Peyer's patch (tissue), 4 donors: ENCODE results near the gene ZSCAN32. TPM values are rescaled to one million over a fixed set of nuclear protein-coding genes. Genes with fewer than 3 reads are reported as not detected.

Experiments used
- DNase-seq, 3 donors: peaks; one replicate each; pipeline ENCODE4 v3.0.0-alpha.2; 2017 to 2019
- H3K27ac ChIP-seq, 4 donors: fragments of 200-600 bp; sonication (generic); one replicate each; pipeline ENCODE4 v1.5.1; 2016 to 2019
- H3K27me3 ChIP-seq, 2 donors: fragments of 200-600 bp; sonication (generic); one replicate each; pipeline ENCODE4 v1.5.1; 2019
- H3K36me3 ChIP-seq, 3 donors: fragments of 200-600 bp; sonication (generic); one replicate each; pipeline ENCODE4 v1.5.1; 2016 to 2019
- H3K4me1 ChIP-seq, 4 donors: fragments of 200-600 bp; sonication (generic); one replicate each; pipeline ENCODE4 v1.5.1; 2016 to 2019
- H3K4me3 ChIP-seq, 4 donors: fragments of 200-600 bp; sonication (generic); 1 replicate in 3 of 4; 2 replicates in 1 of 4; pipeline ENCODE4 v1.5.1; 2016 to 2019; ENCODE audit warnings: mild to moderate bottlenecking in 1 of 4
- H3K9me3 ChIP-seq, 4 donors: fragments of 200-600 bp; sonication (generic); one replicate each; pipeline ENCODE4 v1.5.1; 2016 to 2019; ENCODE audit warnings: mild to moderate bottlenecking in 1 of 4
- CTCF ChIP-seq, 6 experiments: fragments of 450-650 bp in 4 of 6; fragments of 200-600 bp in 2 of 6; sonication (generic) in 1 of 6; IDR thresholded peaks; one replicate each; pipeline ENCODE4 v1.5.1; 2017 to 2019; ENCODE audit warnings: antibody characterized with exemption in 6 of 6, mild to moderate bottlenecking in 3 of 6, moderate library complexity in 1 of 6
- POLR2A ChIP-seq, 2 donors: fragments of 450-650 bp; IDR thresholded peaks; one replicate each; pipeline ENCODE4 v1.5.1; 2017; ENCODE audit warnings: antibody characterized with exemption in 2 of 2, mild to moderate bottlenecking in 2 of 2, moderate library complexity in 2 of 2
- total RNA-seq, 4 donors: library from RNA; depleted of rRNA; stranded (reverse); fragments of >200 nt; gene quantifications; one replicate each; pipeline ENCODE4 v1.1.0, GENCODE V29; 2016

The ZSCAN32 gene
- total RNA-seq, 4 donors from 2014 or later = 12.4 to 23.1 (median 15.3) TPM

DNA sequence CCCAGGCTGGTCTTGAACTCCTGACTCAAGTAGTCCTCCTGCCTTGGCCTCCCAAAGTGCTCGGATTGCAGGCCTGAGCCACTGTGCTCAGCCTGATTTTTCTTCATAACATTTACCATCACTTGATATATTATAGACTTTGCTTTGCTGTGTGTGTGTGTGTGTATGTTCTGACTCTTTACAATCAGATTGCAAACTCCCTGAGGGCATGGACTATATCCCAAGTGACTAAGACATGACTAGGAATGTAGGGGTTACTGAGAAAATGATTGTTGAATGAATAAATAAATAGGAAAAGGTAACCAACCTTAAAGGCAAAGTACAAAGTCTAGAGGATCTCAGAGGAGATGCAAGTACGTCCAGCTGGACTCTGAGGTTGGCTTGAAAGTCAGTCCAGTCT is 54.8 kb downstream of the ZSCAN32 start:
- Histone ChIP-seq H3K36me3 (no peaks in the 10 kb centered on the region), H3K9me3 (no peaks in the 10 kb centered on the region), H3K27ac (no peak overlapping the region), H3K4me1 (no peaks in the 10 kb centered on the region), H3K4me3 (no peak overlapping the region), H3K27me3 (no peaks in the 10 kb centered on the region)
- no peak for DNase-seq
- TF ChIP-seq POLR2A (IDR thresholded peaks at IDR 0.05) (no peak), CTCF (IDR thresholded peaks at IDR 0.05) (no peak)

Other genes with a start within 250 kb of the ZSCAN32 start
- not detected for gene OR1F1, start 212.8 kb downstream of the ZSCAN32 start, total RNA-seq
- gene ZNF200, start 165.8 kb downstream of the ZSCAN32 start, total RNA-seq = 10 to 100 TPM in 2 of 4 donors, 1 to 10 TPM in 2; 8.6 to 13.0 (median 10.0) TPM
- gene MEFV, start 144.4 kb downstream of the ZSCAN32 start, total RNA-seq = 1 to 10 TPM; 1.2 to 6.6 (median 2.2) TPM
- 10 to 100 TPM; 19.0 to 35.8 (median 27.5) TPM for gene ZNF263, start 117.5 kb downstream of the ZSCAN32 start, total RNA-seq
- gene TIGD7, start 95.6 kb downstream of the ZSCAN32 start, total RNA-seq = 10 to 100 TPM in 1 of 4 donors, 1 to 10 TPM in 3; 1.2 to 14.9 (median 2.9) TPM
- gene ZNF75A, start 95.5 kb downstream of the ZSCAN32 start, total RNA-seq = 10 to 100 TPM; 19.3 to 56.9 (median 41.6) TPM
- gene OR2C1, start 45.1 kb downstream of the ZSCAN32 start, total RNA-seq = not detected
- gene ZNF174, start 211 bp upstream of the ZSCAN32 start, total RNA-seq = 10 to 100 TPM in 3 of 4 donors, 1 to 10 TPM in 1; 7.4 to 19.8 (median 15.7) TPM
- gene ZNF597, start 42.5 kb upstream of the ZSCAN32 start, total RNA-seq = 1 to 10 TPM; 1.1 to 3.3 (median 1.8) TPM
- 100 to 1,000 TPM in 2 of 4 donors, 10 to 100 TPM in 2; 80.9 to 110 (median 96.8) TPM for gene NAA60, start 42.7 kb upstream of the ZSCAN32 start, total RNA-seq
- gene C16orf90, start 94.5 kb upstream of the ZSCAN32 start, total RNA-seq = not detected
- gene CLUAP1, start 100.0 kb upstream of the ZSCAN32 start, total RNA-seq = 10 to 100 TPM in 1 of 4 donors, 1 to 10 TPM in 3; 6.6 to 37.1 (median 7.7) TPM
- 10 to 100 TPM in 1 of 4 donors, 1 to 10 TPM in 3; 4.4 to 32.2 (median 7.3) TPM for gene NLRC3, start 176.4 kb upstream of the ZSCAN32 start, total RNA-seq
- gene SLX4, start 210.6 kb upstream of the ZSCAN32 start, total RNA-seq = 10 to 100 TPM in 3 of 4 donors, 1 to 10 TPM in 1; 6.5 to 13.4 (median 12.8) TPM